ENCODE measurements around the gene EPB41. TPM values are rescaled to one million over a fixed set of nuclear protein-coding genes. Genes with fewer than 3 reads are reported as not detected.
"Not testable (repeated sequence)": the region's sequence is repeated elsewhere in the genome, so short reads cannot be mapped to it uniquely, and the experiment has no call there.

EPB41 gene
- total RNA-seq, 1 donor from 2014 or later = 109 TPM

- DNase-seq (ENCODE audit: low spot score) = no peak
Observed at GRCh38 chr1:29052100-29052499, 137.7 kb downstream of the EPB41 start.

- DNase-seq (ENCODE audit: low spot score) = no peak
Observed at GRCh38 chr1:29052941-29053340, 138.6 kb downstream of the EPB41 start.

- no peak for DNase-seq (ENCODE audit: low spot score)
Observed at GRCh38 chr1:29055160-29055559, 140.8 kb downstream of the EPB41 start.

- no peak for DNase-seq (ENCODE audit: low spot score)
Observed at GRCh38 chr1:29056256-29056655, 141.9 kb downstream of the EPB41 start.

- DNase-seq (ENCODE audit: low spot score) = no peak
Observed at GRCh38 chr1:29057700-29058099, 143.3 kb downstream of the EPB41 start.

GRCh38 chr1:29062157-29062942, 148.0 kb downstream of the EPB41 start:
- DNase-seq (ENCODE audit: low spot score) = no peak

GRCh38 chr1:29064064-29064463, 149.7 kb downstream of the EPB41 start:
- DNase-seq (ENCODE audit: low spot score) = no peak

GRCh38 chr1:29077155-29077554, 162.8 kb downstream of the EPB41 start:
- no peak for DNase-seq (ENCODE audit: low spot score)

GRCh38 chr1:29079916-29080629, 165.7 kb downstream of the EPB41 start:
- not testable (repeated sequence) for DNase-seq (ENCODE audit: low spot score)

GRCh38 chr1:29081201-29081600, 166.8 kb downstream of the EPB41 start:
- DNase-seq (ENCODE audit: low spot score) = no peak

GRCh38 chr1:29082519-29082918, 168.2 kb downstream of the EPB41 start:
- DNase-seq (ENCODE audit: low spot score) = no peak

- DNase-seq (ENCODE audit: low spot score) = no peak
Observed at GRCh38 chr1:29083317-29084195, 169.2 kb downstream of the EPB41 start.

GRCh38 chr1:29084196-29084521, 169.8 kb downstream of the EPB41 start:
- no peak for DNase-seq (ENCODE audit: low spot score)

- no peak for DNase-seq (ENCODE audit: low spot score)
Observed at GRCh38 chr1:29090937-29091618, 176.7 kb downstream of the EPB41 start.

- DNase-seq (ENCODE audit: low spot score) = not testable (repeated sequence)
Observed at GRCh38 chr1:29092704-29093103, 178.3 kb downstream of the EPB41 start.

- DNase-seq (ENCODE audit: low spot score) = no peak
Observed at GRCh38 chr1:29094433-29094832, 180.1 kb downstream of the EPB41 start.

- no peak for DNase-seq (ENCODE audit: low spot score)
Observed at GRCh38 chr1:29094954-29095353, 180.6 kb downstream of the EPB41 start.

GRCh38 chr1:29096231-29096886, 182.0 kb downstream of the EPB41 start:
- DNase-seq (ENCODE audit: low spot score) = no peak

- no peak for DNase-seq (ENCODE audit: low spot score)
Observed at GRCh38 chr1:29099286-29099685, 184.9 kb downstream of the EPB41 start.

- DNase-seq (ENCODE audit: low spot score) = no peak
Observed at GRCh38 chr1:29100487-29100886, 186.1 kb downstream of the EPB41 start.

GRCh38 chr1:29105822-29106221, 191.5 kb downstream of the EPB41 start:
- DNase-seq (ENCODE audit: low spot score) = no peak
